Smooth muscle cell of the umbilical artery (primary cell): ENCODE results near the gene FAM184B. TPM values are rescaled to one million over a fixed set of nuclear protein-coding genes. Genes with fewer than 3 reads are reported as not detected.

ENCODE experiments used
- total RNA-seq: library from RNA; depleted of rRNA; stranded (reverse); fragments of >200 nt; gene quantifications from 2 replicates; pipeline ENCODE4 v1.2.3, GENCODE V29; 2014

FAM184B gene
- total RNA-seq, result 0.05 TPM in 1 of 2 replicates, not detected in the other

GRCh38 chr4:17781300-17782287 lies at the start of gene FAM184B:
Gene FAM184B (minus strand): TSS chr4:17781621. CDS start chr4:17781299, 322 bp downstream.

GRCh38 chr4:17810260-17811077 lies 29.0 kb upstream of the FAM184B start, which contains the start of the genes DCAF16 and NCAPG:
Gene DCAF16 (minus strand): TSS chr4:17810757. CDS start chr4:17804141, 6,616 bp downstream.
Gene NCAPG (plus strand): TSS chr4:17810979. CDS start chr4:17811078, 99 bp downstream.

GRCh38 chr4:17614416-17615299 lies 166.8 kb downstream of the FAM184B start, which contains the start of gene MED28:
Gene MED28 (plus strand): TSS chr4:17614641. CDS start chr4:17614655, 14 bp downstream.

Other genes with a start within 250 kb of the FAM184B start
- 78.1 and 96.5 TPM in 2 replicates for gene LAP3, start 204.4 kb downstream of the FAM184B start, total RNA-seq
- gene MED28, start 167.0 kb downstream of the FAM184B start, total RNA-seq, result 7.8 and 10.1 TPM in 2 replicates
- 15.7 and 18.6 TPM in 2 replicates for gene DCAF16, start 29.1 kb upstream of the FAM184B start, total RNA-seq
- gene NCAPG, start 29.4 kb upstream of the FAM184B start, total RNA-seq, result 2.1 and 20.7 TPM in 2 replicates
- gene LCORL, start 240.1 kb upstream of the FAM184B start, total RNA-seq, result 12.5 and 16.0 TPM in 2 replicates